Mesenteric fat pad (tissue), 1 donor: Measurements from ENCODE around the gene EEF2KMT. TPM values are rescaled to one million over a fixed set of nuclear protein-coding genes. Genes with fewer than 3 reads are reported as not detected.
A peak's percentile ranks its signal among the peaks of the same experiment; 100 is the strongest.
"Not testable (repeated sequence)": the region's sequence is repeated elsewhere in the genome, so short reads cannot be mapped to it uniquely, and the experiment has no call there.

Experiments
- DNase-seq: peaks from one replicate; pipeline ENCODE4 v3.0.0-alpha.2; 2020; ENCODE audit warnings: low spot score
- long read RNA-seq: library from polyadenylated mRNA; unstranded; transcript quantifications from one replicate; pipeline ENCODE4 v2.0.0, GENCODE V29; 2020
- total RNA-seq: library from RNA; stranded (reverse); fragmentation: NEBNext Ultra II Directional; extraction: Animal tissue kit (Norgen Biotek cat#: 25700); gene quantifications from one replicate; pipeline ENCODE4 v1.2.1, GENCODE V29; 2021
- donor health status: DM: yes; HTN: yes; CAD: no.

Gene EEF2KMT, protein sequence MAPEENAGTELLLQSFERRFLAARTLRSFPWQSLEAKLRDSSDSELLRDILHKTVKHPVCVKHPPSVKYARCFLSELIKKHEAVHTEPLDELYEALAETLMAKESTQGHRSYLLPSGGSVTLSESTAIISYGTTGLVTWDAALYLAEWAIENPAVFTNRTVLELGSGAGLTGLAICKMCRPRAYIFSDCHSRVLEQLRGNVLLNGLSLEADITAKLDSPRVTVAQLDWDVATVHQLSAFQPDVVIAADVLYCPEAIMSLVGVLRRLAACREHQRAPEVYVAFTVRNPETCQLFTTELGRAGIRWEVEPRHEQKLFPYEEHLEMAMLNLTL
- total RNA-seq: 12.7 TPM
- long read RNA-seq, transcript EEF2KMT-201 (8 exons, 2,390 nt): major isoform, 50 of 99 reads
- long read RNA-seq, transcript EEF2KMT-202 (7 exons, 2,268 nt): minor isoform, 22 of 99 reads
- long read RNA-seq, partial matches to known transcripts: 5 of 99 reads
- long read RNA-seq, other reads (novel, unspliced or antisense): 18 of 99 reads

DNA sequence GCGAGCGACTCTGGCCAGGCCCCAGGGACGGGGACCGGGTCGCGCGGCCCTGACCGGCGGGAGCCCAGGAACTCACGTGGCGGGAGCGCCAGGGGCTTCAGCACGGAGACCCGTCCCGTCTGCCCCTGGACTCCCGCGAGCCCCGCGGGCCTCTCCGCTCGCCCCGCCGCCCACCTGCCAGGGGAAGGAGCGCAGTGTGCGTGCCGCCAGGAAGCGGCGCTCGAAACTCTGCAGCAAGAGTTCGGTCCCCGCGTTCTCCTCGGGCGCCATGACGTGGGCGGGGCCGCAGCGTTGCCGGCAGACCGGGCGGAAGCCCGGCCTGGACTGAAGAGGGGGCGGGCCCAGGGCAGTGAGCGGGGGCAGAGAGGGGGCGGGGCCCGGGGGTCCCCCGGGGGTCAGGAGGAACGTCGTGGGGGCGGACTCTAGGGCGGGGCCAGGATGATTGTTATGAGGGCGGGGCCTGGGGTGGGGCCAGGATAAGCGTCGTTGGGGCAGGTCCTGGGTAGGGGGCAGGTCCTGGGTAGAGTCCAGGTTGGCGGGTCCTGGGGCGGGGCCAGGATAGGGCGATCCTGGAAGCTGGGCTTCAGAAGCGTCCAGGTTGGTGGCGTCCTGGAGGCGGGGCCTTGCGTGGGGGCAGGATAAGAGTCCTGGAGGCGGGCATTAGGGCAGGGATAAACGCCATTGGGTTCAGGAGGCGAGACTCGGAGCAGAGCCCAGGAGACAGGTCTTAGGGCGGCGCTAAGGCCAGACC, at the start of gene EEF2KMT:
Gene EEF2KMT (minus strand): TSS at position 326 of the 751 bp plus-strand sequence. CDS start 56 bp downstream, at position 270.
- peak; percentile 99 for DNase-seq

DNA sequence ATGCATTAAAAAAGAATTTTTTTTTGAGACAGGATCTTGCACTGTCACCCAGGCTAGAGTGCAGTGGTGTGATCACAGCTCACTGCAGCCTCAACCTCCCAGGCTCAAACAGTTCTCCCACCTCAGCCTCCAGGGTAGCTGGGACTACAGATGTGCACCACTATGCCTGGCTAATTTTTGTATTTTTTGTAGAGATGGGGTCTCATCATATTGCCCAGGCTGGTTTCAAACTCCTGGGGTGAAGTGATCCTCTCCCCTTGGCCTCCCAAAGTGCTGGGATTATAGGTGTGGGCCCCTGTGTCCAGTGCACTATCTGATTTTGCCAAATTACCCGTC, 47.0 kb upstream of the EEF2KMT start:
- DNase-seq: not testable (repeated sequence)

DNA sequence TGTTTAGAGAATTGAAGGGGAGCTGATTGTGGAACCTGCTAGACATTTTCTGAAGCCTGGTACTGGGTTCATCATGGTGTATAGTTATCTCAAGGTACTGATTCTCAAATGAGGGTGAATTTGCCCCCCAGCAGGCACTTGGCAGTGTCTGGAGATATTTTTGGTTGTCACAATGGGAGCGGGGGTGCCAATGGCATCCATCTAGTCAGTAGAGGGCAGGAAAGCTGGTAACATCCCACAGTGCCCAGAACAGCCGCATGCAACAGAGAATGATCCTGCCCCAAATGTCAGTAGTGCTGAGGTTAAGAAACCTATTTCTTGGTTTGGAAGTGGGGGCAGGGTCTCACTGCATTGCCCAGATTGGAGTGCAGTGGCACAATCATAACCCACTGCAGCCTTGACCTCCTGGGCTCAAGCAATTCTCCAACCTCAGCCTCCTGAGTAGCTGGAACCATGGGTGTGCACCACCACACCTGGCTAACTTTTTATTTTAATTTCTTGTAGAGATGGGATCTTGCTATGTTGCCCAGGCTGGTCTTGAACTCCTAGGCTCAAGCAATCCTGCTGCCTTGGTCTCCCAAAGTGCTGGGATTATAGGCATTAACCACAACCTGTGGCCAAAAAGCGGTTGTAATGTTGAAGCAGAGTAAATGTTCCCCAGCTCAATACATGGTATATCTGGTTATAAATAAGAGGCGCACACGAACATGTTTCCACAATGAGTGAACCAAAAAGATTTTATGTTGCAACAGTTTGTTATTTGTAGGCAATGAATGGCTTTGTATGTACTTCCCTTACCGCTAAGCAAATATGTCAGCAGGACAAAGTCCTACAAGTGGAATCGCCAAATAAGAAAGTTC, 46.4 kb upstream of the EEF2KMT start:
- no peak for DNase-seq

DNA sequence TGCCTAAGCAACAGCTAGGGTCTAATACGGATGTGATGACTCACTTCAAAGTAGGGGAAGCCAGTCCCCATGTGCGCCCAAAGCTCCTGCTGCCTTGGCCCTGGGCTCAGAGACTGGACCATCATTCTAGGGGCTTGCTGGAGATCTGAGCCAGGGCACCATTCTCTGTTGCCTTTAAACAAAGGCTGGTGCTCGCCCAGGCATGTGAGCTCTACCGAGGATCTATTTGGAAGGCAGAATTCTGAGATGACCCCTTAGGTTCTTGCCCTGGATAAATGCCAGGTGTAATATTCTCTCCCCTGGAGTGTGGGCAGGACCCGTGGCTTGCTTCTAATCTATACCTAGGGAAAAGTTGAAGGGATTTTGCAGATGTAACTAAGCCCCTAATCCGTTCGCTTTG, 42.6 kb upstream of the EEF2KMT start:
- not testable (repeated sequence) for DNase-seq

DNA sequence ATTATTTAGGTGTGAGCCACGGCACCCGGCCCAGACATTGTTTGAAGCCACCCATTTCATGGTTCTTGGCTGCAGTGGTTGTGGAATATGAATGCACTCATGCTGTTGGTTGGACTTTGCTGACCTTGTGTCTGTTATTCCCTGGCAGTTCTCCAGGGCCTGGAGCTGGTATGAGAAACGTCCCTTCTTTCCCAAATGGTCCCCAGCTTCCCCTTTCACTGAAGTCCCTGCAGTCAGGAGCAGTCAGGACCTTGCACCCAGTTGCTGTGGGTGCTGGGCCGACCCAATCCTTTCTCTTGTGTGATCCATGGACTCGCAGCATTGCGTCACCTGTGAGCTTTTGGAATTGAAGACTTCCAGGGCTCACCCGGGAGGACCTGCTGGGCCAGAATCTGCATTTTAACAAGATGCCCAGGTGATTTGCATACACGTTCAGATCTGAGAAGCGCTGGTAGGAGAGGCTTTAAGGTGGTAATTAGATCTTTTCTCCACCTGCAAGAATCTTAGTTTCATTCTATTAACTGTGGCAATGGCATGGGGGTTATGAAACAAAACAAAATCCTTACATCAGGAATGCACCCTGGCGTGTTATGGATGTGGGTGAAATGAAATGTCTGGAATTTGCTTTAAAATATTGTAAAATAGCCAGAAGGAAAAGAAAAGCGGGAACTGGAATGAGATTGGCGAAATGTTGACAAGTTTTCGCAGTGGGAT, 37.3 kb upstream of the EEF2KMT start:
- DNase-seq: not testable (repeated sequence)

DNA sequence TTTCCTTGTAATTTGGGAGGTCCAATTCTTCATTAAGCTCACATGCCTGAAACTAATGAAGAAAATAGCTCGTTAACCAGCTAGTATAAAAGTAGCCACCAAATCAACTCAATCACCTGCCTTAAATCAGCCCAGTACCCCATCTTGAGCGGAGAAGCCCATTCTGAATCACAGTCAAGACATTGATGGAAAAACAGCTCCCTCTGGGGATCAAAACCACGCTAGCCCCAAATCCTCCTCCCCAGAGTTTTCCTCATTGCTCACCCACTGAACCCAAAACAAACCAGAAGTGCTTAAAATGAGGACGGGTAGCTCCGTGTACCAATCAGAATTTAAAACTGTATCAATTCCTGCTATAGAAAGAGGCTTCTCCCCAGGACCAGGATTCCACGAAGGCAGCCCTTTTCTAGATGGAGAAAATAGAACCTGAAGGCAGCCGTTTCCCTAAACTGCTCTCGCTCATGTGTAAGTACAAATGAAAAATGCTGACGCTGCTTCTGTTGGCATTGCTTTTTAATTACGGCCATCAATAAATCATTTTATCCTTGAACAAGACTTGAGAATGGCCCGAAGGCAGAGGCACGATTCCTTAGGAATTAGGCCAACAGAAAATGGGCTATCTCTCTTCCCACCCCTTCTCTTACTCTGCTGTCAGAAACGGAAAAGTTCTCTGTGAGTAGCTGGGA, 35.5 kb upstream of the EEF2KMT start:
- DNase-seq: not testable (repeated sequence)

DNA sequence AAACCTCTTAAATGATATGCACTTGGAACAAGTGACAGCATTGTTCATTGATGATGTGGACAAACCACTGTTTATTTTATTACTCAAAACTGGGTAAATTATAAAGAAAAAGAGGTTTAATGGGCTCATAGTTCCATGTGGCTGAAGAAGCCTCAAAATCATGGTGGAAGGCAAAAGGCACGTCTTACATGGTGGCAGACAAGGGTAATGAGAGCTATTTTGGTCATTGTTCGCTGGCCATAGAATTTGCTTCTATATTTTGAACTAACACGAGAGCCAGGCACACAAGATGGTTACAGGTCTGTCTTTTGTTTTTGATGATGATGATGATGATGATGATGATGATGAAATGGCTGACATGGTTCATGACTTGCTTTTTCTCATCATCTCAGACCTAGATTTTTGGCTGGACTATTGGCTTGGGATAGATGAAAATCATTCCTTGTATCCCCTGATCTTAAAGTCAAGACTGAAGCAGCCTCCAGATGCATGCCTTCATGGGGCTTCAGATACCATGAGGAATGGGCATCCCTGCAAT, 33.9 kb upstream of the EEF2KMT start:
- not testable (repeated sequence) for DNase-seq

DNA sequence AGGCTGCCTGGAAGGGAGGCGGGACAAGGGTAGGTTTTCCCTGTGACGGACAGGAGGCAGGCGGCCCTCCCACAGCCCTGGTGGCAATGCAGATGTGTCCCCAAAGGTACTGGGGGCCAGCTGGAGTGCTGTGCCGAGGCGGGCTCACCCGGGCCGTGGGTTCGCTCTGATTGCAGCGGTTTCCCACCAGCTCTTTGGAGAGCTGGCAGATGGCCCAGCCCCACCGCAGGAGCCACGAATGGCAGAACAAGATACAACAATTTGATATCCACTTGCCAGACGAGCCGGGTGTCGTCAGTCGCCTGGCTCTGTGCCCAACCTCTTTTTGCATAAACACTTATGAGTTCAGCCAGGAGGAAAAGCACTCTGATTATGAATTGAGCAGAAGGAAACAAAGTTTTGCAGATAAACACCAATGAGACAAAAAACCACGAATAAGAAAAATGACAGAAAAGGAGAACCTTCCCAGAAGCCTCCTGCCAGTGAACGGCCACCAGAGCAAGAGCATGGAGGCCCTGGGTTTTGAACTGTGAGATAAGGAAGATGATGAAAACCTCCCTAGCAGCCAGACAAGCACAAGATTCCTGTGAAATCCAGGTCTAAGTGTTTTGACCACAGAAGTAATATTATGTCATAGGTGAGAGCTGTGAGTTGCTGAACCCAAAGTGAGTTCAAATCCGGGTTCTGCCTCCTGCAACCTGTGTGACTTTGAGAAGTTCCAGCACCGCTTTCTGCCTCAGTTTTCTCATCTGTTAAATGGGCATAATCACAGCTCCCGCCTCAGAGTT, 19.9 kb upstream of the EEF2KMT start:
- DNase-seq: not testable (repeated sequence)

DNA sequence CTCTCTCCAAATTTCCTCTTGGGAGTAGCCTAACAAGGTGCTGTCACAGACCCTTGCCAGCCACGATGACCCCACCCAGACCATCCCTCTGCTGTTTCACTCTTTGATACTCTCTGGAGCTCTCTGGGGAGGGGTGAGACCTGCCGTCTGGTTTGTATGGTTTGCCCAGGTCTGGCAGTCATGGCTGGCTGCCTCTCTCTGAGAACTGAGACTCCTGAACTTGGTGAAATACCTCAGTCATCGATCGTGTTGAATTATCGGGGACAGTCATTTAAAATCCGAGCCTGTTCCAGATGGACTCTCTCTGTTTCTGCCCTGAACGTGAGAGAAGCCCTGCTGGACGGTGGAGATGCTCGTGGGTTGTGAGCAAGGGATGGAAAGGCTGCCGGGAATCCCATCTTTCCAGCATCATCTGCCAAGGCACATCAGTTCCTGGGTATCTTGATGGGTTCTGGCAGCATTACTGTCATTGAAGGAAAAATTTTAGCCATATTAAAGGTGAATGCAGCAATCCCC, 19.2 kb upstream of the EEF2KMT start:
- DNase-seq: not testable (repeated sequence)

DNA sequence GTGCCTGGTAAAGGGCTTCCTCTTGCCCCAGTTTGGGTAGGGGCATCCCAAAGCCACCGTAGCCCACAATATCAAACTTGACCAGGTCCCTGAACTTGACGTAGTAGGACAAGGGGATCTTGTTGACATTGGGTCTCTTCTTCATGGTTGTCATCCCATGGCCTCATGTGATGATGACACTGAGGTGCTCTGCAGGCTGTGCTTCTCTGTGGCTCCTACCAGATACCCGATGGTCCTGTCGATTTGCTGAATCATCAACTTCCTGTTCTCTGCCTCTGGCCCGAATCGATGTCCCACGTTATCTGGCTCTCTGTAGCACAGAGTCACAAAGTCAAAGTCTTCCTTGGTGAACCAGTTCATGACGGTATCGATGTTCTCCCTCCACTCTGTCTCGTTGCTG, 13.3 kb upstream of the EEF2KMT start:
- DNase-seq: not testable (repeated sequence)

DNA sequence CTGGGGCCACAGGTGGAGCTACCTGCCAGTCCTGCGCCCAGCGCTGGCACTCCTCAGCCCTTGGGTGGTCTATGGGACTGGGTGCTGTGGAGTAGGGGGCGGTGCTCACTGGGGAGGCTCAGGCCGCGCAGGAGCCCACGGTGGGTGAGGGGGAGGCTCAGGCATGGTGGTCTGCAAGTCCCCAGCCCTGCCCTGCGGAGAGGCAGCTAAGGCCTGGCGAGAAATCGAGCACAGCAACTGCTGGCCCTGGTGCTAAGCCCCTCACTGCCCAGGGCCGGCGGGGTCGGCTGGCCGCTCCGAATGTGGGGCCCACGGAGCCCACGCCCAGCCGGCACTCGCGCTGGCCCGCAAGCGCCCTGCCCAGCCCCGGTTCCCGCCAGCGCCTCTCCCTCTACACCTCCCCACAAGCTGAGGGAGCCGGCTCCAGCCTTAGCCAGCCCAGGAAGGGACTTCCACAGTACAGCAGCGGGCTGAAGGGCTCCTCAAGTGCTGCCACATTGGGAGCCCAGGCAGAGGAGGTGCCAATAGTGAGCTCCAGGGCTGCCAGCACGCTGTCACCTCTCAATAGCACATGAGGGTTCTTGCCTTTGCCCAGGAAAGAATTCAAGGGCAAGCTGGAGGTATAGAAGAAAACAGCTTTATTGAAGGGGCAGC, 11.0 kb upstream of the EEF2KMT start:
- no peak for DNase-seq

DNA sequence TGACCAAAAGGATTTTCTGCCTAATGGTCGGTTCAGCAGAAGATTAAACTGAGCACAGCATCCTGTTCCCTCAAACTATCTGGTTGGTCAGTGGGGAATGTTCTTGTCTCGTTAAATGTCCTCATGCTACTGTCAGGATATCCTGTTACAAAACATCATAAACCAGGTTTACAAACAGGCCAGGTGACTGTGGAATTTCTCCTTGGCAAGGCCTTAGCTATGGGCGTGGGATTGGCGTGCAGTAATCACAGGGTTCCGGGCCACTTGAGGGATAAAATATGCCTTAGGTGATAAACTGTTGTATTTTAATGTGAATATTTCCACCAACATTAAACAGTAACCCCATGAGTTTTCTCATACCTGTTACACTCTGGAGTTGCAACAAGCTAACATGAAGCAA, 7.4 kb upstream of the EEF2KMT start:
- not testable (repeated sequence) for DNase-seq

DNA sequence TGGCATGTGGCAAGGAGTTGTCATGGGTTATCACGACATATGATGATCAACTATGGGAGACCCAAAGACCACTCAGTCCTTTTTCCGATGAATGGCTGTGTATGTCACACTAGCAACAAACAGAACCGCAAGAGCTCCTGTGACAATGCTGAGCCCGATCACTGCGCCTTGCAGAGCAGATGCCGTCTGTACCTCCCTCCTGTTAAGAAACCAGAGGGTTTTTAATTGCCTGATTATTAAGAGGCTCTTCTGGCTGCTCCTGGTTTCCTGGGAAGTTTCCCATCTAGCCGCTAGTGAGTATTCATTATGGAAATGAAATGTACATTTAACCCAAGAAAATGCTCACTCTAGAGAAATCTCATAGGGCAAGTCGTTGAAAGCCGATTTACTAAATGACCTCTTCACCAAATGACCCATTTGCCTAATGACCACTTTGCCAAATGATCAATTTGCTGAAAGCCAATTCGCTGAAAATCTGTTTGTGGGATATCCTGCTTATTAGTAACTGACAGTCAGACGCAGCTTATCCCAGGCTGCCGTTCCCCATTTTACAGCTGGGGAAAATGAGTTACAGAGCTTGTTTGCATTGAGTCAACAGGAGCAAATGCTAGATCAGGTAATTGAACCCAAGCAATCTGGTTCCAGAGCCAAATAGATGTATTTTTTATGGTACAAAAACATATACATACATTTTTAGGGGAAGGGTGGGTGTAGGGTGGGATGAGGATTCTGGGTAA, 5.9 kb upstream of the EEF2KMT start:
- DNase-seq: not testable (repeated sequence)

DNA sequence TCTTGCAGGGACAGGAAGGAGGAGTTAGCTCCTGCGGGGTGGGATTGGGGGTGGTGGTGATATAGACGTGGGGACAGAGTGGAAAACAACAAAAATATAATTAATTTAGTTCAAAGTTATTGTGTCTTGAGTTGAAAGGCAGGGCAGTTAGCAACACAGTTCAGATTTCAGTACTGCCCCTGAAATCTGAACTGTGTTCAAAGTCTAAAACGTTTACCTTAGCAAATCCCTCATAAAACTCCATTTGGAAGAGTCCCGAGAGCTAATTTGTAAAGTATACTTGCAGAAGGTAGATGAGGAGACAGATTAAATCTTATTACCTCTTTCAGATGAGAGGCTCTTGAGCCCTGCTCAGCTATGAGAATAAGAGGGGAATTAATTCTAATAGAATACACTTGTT, 1.6 kb upstream of the EEF2KMT start:
- DNase-seq: not testable (repeated sequence)

DNA sequence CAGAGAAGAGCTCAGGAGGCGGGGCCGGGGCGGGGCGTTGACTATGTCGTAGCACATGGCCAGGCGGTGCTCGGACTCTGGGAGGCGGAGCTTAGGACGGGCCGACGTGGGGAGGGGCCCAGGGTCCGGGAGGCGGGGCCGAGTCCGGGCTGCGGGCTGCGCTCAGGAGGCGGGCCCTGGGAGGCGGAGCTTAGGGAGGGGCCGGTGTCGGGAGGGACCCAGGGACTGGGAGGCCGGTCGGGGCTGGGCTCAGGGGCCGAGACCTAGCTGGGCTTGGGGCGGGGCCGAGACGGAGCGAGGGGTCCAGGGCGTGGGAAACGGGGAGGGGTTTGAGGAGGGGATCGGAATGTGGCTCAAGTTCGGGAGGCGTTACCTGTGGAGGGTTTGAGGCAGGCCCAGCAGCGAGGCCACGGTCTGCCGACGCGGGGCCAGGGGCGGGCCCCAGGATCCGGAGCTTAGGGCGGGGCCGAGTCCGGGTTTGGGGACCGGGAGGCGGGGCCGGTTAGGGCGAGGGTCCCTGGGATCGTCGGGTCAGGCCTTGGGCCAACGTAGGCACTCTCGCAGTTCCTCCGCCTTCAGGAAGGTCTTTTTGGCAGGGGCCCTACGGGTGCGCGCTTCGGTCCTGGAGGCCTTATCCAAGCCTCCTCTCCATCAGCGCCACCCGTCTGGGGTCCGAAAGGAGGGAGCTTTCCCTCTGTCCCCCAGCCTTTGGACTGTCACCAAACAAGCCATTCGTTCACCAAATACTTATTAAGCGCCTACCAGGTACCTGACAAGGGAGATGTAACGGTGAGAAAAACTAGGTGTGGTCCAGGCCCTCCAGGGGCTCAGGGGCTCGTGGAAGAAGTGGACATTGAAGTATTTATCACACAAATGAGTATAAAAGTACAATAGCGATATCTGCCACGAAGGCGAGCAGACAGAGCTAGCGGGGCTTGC, 895 bp upstream of the EEF2KMT start:
- DNase-seq: not testable (repeated sequence)

DNA sequence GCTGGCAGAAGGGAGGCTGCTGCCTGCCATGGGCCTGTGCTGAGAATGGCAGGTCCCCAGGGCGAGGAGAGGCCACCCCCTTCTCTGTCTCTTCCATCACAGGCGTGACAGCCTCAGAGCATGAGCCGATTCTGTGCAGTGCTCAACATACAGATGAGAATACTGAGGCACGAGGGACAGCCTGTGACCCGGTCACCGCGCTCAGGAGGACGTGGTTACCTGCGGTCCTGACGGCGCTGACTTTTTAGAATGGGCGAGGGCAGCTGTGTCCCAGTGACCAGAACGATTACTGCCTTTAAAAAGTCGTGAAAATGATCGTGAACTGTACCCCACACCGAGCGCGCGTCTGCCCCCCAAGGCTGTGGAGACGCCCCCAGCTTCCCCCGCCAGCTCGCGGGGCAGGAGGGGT, 530 bp downstream of the EEF2KMT start:
- DNase-seq: not testable (repeated sequence)
